CD14-positive monocyte (primary cell): Measurements from ENCODE around the gene EXD3. TPM values are rescaled to one million over a fixed set of nuclear protein-coding genes. Genes with fewer than 3 reads are reported as not detected.

Experiments used
- DNase-seq, 3 donors: peaks; one replicate each; pipeline ENCODE4 v3.0.0-alpha.2; 2011 to 2022
- H2AFZ ChIP-seq: 2 replicates; pipeline ENCODE4 v1.6.0; 2012; ENCODE audit warnings: mild to moderate bottlenecking, low read depth, low read length, inconsistent platforms; ENCODE audit not compliant: insufficient read depth, poor library complexity, severe bottlenecking
- H3K27ac ChIP-seq, 2 donors: 1 replicate in 1 of 2; 2 replicates in 1 of 2; pipeline ENCODE4 v1.5.1; 2012 to 2013; ENCODE audit warnings: low read length in 2 of 2, control low read depth in 1 of 2, inconsistent platforms in 1 of 2, low read depth in 1 of 2, mild to moderate bottlenecking in 1 of 2
- H3K27me3 ChIP-seq, 2 donors: one replicate each; pipeline versions ENCODE4 v1.6.0 to v1.6.1; 2011 to 2013; ENCODE audit warnings: low read length in 2 of 2; ENCODE audit not compliant: control insufficient read depth in 2 of 2, insufficient read depth in 2 of 2
- H3K36me3 ChIP-seq, 2 donors: replicated peaks in 1 of 2; 1 replicate in 1 of 2; 2 replicates in 1 of 2; pipeline versions ENCODE4 v1.5.1 to v1.6.1; 2012 to 2013; ENCODE audit warnings: low read length in 2 of 2, control low read depth in 1 of 2, inconsistent platforms in 1 of 2, mild to moderate bottlenecking in 1 of 2; ENCODE audit not compliant: insufficient read depth in 2 of 2, control insufficient read depth in 1 of 2
- H3K4me1 ChIP-seq, 2 donors: 1 replicate in 1 of 2; 2 replicates in 1 of 2; pipeline versions ENCODE4 v1.5.1 to v1.6.1; 2012 to 2013; ENCODE audit warnings: low read length in 2 of 2, control low read depth in 1 of 2, inconsistent platforms in 1 of 2, mild to moderate bottlenecking in 1 of 2, moderate library complexity in 1 of 2; ENCODE audit not compliant: insufficient read depth in 2 of 2, control insufficient read depth in 1 of 2
- H3K4me2 ChIP-seq: replicated peaks from 2 replicates; pipeline ENCODE3; 2012; ENCODE audit warnings: low read length, moderate library complexity, mild to moderate bottlenecking; ENCODE audit not compliant: poor library complexity, severe bottlenecking; ENCODE audit errors: extremely low read depth
- H3K4me3 ChIP-seq, 3 experiments: fragments of 200-600 bp in 1 of 3; sonication (generic) in 1 of 3; replicated peaks in 1 of 3; 1 replicate in 2 of 3; 2 replicates in 1 of 3; pipeline ENCODE4 v1.5.1; 2011 to 2013; ENCODE audit warnings: low read length in 3 of 3, mild to moderate bottlenecking in 3 of 3, control low read depth in 2 of 3, low read depth in 2 of 3, inconsistent platforms in 1 of 3, moderate library complexity in 1 of 3
- H3K79me2 ChIP-seq: 2 replicates; pipeline ENCODE4 v1.6.0; 2012; ENCODE audit warnings: mild to moderate bottlenecking, control low read depth, inconsistent platforms, low read length, moderate library complexity; ENCODE audit not compliant: insufficient read depth
- H3K9ac ChIP-seq: 2 replicates; pipeline ENCODE4 v1.6.0; 2017; ENCODE audit warnings: low read length, mild to moderate bottlenecking; ENCODE audit not compliant: insufficient read depth, poor library complexity, severe bottlenecking
- H3K9me3 ChIP-seq, 2 donors: replicated peaks in 1 of 2; 1 replicate in 1 of 2; 2 replicates in 1 of 2; pipeline versions ENCODE4 v1.5.1 to v1.6.1; 2012 to 2013; ENCODE audit warnings: low read length in 2 of 2, control low read depth in 1 of 2; ENCODE audit not compliant: control insufficient read depth in 1 of 2, insufficient read depth in 1 of 2
- H4K20me1 ChIP-seq: 2 replicates; pipeline ENCODE4 v1.6.0; 2012; ENCODE audit warnings: mild to moderate bottlenecking, low read length, control low read depth, moderate library complexity; ENCODE audit not compliant: insufficient read depth
- H3K27ac Mint-ChIP-seq, 7 donors: one replicate each; pipeline ENCODE4 v1.8.0; 2020; ENCODE audit warnings: mild to moderate bottlenecking in 7 of 7, mixed read lengths in 7 of 7, moderate library complexity in 6 of 7, inconsistent platforms in 2 of 7
- H3K27me3 Mint-ChIP-seq, 3 donors: one replicate each; pipeline ENCODE4 v1.8.0; 2021 to 2022; ENCODE audit warnings: low read depth in 3 of 3, mild to moderate bottlenecking in 3 of 3, mixed read lengths in 3 of 3, moderate library complexity in 3 of 3, inconsistent platforms in 1 of 3
- H3K36me3 Mint-ChIP-seq, 2 donors: one replicate each; pipeline ENCODE4 v1.8.0; 2020; ENCODE audit warnings: mixed read lengths in 2 of 2, inconsistent platforms in 1 of 2, mild to moderate bottlenecking in 1 of 2
- H3K4me1 Mint-ChIP-seq: one replicate; pipeline ENCODE4 v1.8.0; 2020; ENCODE audit warnings: mild to moderate bottlenecking, mixed read lengths
- H3K4me3 Mint-ChIP-seq, 2 donors: one replicate each; pipeline ENCODE4 v1.8.0; 2020; ENCODE audit warnings: mild to moderate bottlenecking in 2 of 2, mixed read lengths in 2 of 2, moderate library complexity in 1 of 2
- H3K9me3 Mint-ChIP-seq, 7 donors: one replicate each; pipeline ENCODE4 v1.8.0; 2020 to 2022; ENCODE audit warnings: mixed read lengths in 7 of 7, mild to moderate bottlenecking in 6 of 7, moderate library complexity in 6 of 7, inconsistent platforms in 2 of 7
- WGBS: methylation state at CpG from one replicate; pipeline ENCODE4 v1.1.5; 2013; ENCODE audit warnings: missing lambda C conversion rate; ENCODE audit not compliant: insufficient coverage; 5-methylcytosine and 5-hydroxymethylcytosine counted together
- intact Hi-C, 2 donors: fragments of 100-400 bp; cut with micrococcal nuclease; formaldehyde crosslinking; loops; one replicate each; pipeline versions ENCODE4 v1.15.0 to v1.15.1; 2023
- polyA plus RNA-seq, 3 donors: library from polyadenylated mRNA; depleted of rRNA in 1 of 3; unstranded in 2 of 3; stranded (reverse) in 1 of 3; fragments of 300-500 nt in 2 of 3; fragments of >200 nt in 1 of 3; fragmentation: Illumina TruSeq in 2 of 3; gene quantifications; 1 replicate in 2 of 3; 2 replicates in 1 of 3; pipeline ENCODE4 v1.2.3, GENCODE V29; 2012 to 2021
- TF ChIP-seq, protein P1 (sequence below): fragments of 200-600 bp; IDR thresholded peaks from one replicate; pipeline ENCODE4 v1.8.0; 2022; ENCODE audit warnings: antibody characterized with exemption, mild to moderate bottlenecking

The EXD3 gene
- polyA plus RNA-seq, 3 donors: 2.0 to 10.8 (median 3.0) TPM

DNA sequence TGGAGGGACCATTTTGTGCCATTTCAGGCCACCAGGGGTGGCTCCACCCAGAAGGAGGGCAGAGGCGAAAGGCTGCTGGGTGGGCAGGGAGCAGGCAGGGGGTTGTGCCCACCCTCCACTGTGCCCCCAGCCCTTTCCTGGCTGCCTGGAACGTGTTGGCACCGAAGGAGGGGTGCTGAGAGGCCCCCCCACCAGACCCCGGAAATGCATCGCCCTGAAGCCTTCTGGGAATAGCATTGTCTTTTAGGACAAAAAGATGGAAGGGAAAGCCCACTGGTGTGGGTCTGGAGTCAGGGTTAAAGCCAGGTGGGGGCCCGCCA, 5.3 kb upstream of the EXD3 start:
- H3K27me3 ChIP-seq: no peaks in the 10 kb centered on the region
- no peaks in the 10 kb centered on the region for H3K79me2 ChIP-seq
- Mint-ChIP-seq H3K36me3 (no peaks in the 10 kb centered on the region), H3K27me3 (peaks cover 0 to 7% (median 0%) of the 10 kb centered on the region in 3 donors), H3K9me3 (no peaks in the 10 kb centered on the region), H3K27ac (peak overlapping the region in 1 of 7 donors; percentile 72), H3K4me1 (peaks cover 11% of the 10 kb centered on the region), H3K4me3 (no peak overlapping the region)
- WGBS: 100% methylated on average over 1 of the region's 6 CpGs
- TF ChIP-seq, protein P1, sequence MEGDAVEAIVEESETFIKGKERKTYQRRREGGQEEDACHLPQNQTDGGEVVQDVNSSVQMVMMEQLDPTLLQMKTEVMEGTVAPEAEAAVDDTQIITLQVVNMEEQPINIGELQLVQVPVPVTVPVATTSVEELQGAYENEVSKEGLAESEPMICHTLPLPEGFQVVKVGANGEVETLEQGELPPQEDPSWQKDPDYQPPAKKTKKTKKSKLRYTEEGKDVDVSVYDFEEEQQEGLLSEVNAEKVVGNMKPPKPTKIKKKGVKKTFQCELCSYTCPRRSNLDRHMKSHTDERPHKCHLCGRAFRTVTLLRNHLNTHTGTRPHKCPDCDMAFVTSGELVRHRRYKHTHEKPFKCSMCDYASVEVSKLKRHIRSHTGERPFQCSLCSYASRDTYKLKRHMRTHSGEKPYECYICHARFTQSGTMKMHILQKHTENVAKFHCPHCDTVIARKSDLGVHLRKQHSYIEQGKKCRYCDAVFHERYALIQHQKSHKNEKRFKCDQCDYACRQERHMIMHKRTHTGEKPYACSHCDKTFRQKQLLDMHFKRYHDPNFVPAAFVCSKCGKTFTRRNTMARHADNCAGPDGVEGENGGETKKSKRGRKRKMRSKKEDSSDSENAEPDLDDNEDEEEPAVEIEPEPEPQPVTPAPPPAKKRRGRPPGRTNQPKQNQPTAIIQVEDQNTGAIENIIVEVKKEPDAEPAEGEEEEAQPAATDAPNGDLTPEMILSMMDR: no peak
- H3K27ac ChIP-seq: no peak overlapping the region
- H3K4me3 ChIP-seq: no peak overlapping the region
- DNase-seq: no peak
- intact Hi-C loops: loop anchor here in 1 of 2 donors (10.0 kb wide), 1 partner anchor 97 kb away; no protein-coding TSS in a partner anchor
- H3K9ac ChIP-seq: no peak overlapping the region
- no peaks in the 10 kb centered on the region for H3K9me3 ChIP-seq
- no peak overlapping the region for H2AFZ ChIP-seq
- peaks cover 13 to 18% of the 10 kb centered on the region in 2 donors for H3K4me1 ChIP-seq
- H3K4me2 ChIP-seq: no peak overlapping the region
- no peaks in the 10 kb centered on the region for H3K36me3 ChIP-seq
- no peaks in the 10 kb centered on the region for H4K20me1 ChIP-seq

DNA sequence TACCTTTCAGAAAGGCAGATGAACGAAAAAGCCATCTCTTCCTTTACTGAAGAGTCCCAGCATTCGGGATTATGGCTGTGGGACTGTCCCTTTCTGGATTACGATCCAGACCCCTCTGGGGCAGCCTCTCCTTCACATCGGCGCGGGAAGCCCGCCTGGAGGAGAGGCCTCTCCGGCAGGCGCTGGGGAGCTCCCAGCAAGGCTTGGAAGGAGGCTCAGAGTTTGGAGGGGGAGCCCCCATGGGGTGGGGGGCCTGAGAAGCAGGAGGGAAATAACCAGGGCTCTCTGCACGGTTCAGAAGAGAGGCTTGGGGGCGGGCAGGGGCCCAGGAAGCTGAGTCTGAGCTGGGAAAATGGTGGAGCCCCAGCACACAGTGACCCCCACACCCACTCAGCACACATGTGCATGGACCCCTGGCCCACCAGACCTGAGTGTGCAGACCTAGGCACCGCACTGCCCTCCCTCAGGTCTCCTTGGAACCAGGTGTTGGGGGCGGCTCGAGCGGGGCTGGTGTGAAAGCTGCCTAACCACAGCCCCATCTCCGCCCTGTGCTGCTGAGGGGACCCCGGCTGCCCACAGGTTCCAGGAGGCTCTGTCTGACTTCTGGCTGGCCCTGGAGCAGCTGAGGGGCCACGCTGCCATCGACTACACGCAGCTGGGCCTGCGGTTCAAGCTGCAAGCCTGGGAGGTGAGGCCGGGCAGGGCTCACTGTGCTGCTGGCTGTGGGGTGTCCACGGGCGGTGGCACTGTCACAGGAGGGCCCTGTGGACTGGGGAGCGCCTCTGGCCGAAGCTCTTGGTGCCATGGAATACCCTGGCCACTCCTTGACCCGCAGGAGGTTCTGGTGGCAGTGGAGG, 4.7 kb upstream of the EXD3 start:
- no peaks in the 10 kb centered on the region for H3K27me3 ChIP-seq
- DNase-seq: no peak
- H3K36me3 Mint-ChIP-seq: no peaks in the 10 kb centered on the region
- H3K9ac ChIP-seq: no peak overlapping the region
- intact Hi-C loops: loop anchor here in 1 of 2 donors (10.0 kb wide), 1 partner anchor 97 kb away; no protein-coding TSS in a partner anchor
- H3K4me1 ChIP-seq: peaks cover 13 to 19% of the 10 kb centered on the region in 2 donors
- no peaks in the 10 kb centered on the region for H4K20me1 ChIP-seq
- 87% methylated on average over 16 of the region's 27 CpGs for WGBS
- no peaks in the 10 kb centered on the region for H3K79me2 ChIP-seq
- no peak overlapping the region for H3K4me3 ChIP-seq
- no peaks in the 10 kb centered on the region for H3K9me3 ChIP-seq
- TF ChIP-seq, protein P1: no peak
- no peak overlapping the region for H3K4me2 ChIP-seq
- H3K9me3 Mint-ChIP-seq: no peaks in the 10 kb centered on the region
- no peaks in the 10 kb centered on the region for H3K36me3 ChIP-seq
- no peak overlapping the region for H2AFZ ChIP-seq
- H3K27ac ChIP-seq: no peak overlapping the region
- no peak overlapping the region for H3K27ac Mint-ChIP-seq
- peaks cover 11% of the 10 kb centered on the region for H3K4me1 Mint-ChIP-seq
- H3K27me3 Mint-ChIP-seq: peaks cover 0 to 7% (median 0%) of the 10 kb centered on the region in 3 donors
- no peak overlapping the region for H3K4me3 Mint-ChIP-seq
